ENCODE results near the gene TMEM82. TPM values are rescaled to one million over a fixed set of nuclear protein-coding genes. Genes with fewer than 3 reads are reported as not detected.

The TMEM82 gene
- polyA plus RNA-seq, 1 of the 3 experiments (the other 2 are of a cell fraction): not detected

GRCh38 chr1:15755021-15755645 is 12.8 kb downstream of the TMEM82 start:
- Histone ChIP-seq H3K9me2 (no peaks in the 10 kb centered on the region), H3K9ac (no peak overlapping the region), H3K36me3 (replicated peaks in 1 of 2; ENCODE audit: control insufficient read depth in 1 of 2, insufficient read depth in 2 of 2, low read length in 1 of 2) (no peaks in the 10 kb centered on the region), H3K4me2 (no peak overlapping the region), H2AFZ (ENCODE audit: low read depth) (no peak overlapping the region), H4K20me1 (ENCODE audit: insufficient read depth) (no peaks in the 10 kb centered on the region), H3K4me1 (ENCODE audit: control insufficient read depth in 1 of 2, insufficient read depth in 2 of 2, low read depth in 1 of 2, low read length in 1 of 2) (peaks cover 15 to 30% of the 10 kb centered on the region in 2 experiments), H3K79me2 (ENCODE audit: insufficient read depth) (peaks cover 14% of the 10 kb centered on the region), H3F3A (replicated peaks; ENCODE audit: insufficient read depth) (peaks cover 21% of the 10 kb centered on the region), H3K9me3 (no peaks in the 10 kb centered on the region), H3K27me3 (ENCODE audit: insufficient read depth) (no peaks in the 10 kb centered on the region), H3K4me3 (ENCODE audit: low read depth in 2 of 2, low read length in 1 of 2) (no peak overlapping the region), H3K27ac (ENCODE audit: low read depth in 2 of 2, low read length in 1 of 2) (no peak overlapping the region)
- POLR2A ChIA-PET: no interaction called here
- TF ChIP-seq EZH2phosphoT487 (IDR thresholded peaks at IDR 0.05; ENCODE audit: borderline replicate concordance, low read depth): no peak
- TF ChIP-seq TEAD4 (IDR thresholded peaks at IDR 0.05; ENCODE audit: borderline replicate concordance, insufficient read depth): no peak
- TF ChIP-seq RCOR1 (IDR thresholded peaks at IDR 0.05; ENCODE audit: low read length): no peak
- TF ChIP-seq IRF3 (IDR thresholded peaks at IDR 0.05; ENCODE audit: low read depth, low read length): no peak
- no peak for TF ChIP-seq CTCF (IDR thresholded peaks at IDR 0.05)
- TF ChIP-seq PBX3 (IDR thresholded peaks at IDR 0.05): no peak
- no peak for TF ChIP-seq USF1 (IDR thresholded peaks at IDR 0.05; ENCODE audit: borderline replicate concordance, low read depth)
- TF ChIP-seq NFIC (IDR thresholded peaks at IDR 0.05; ENCODE audit: borderline replicate concordance): no peak
- TF ChIP-seq CHD2 (IDR thresholded peaks at IDR 0.05; ENCODE audit: low read length, partially characterized antibody): no peak
- no peak for TF ChIP-seq TAF1 (IDR thresholded peaks at IDR 0.05; ENCODE audit: borderline replicate concordance, low read depth, low read length)
- no peak for TF ChIP-seq POLR2AphosphoS5 (IDR thresholded peaks at IDR 0.05; ENCODE audit: low read depth, low read length)
- no peak for TF ChIP-seq YY1 (IDR thresholded peaks at IDR 0.05; ENCODE audit: low read depth)
- TF ChIP-seq RXRA (IDR thresholded peaks at IDR 0.05; ENCODE audit: borderline replicate concordance, low read depth): no peak
- no peak for DNase-seq
- 95% methylated on average over 2 of the region's 2 CpGs for WGBS (ENCODE audit: low lambda C conversion rate)
- CTCF ChIA-PET: interaction anchor here (1.1 to 2.6 kb wide), 3 partner anchors 14 to 37 kb away, joined by 3 to 12 read pairs (median 4); no protein-coding TSS in a partner anchor

All from SK-N-SH (cell line).